ENCODE measurements around the gene PPARG. TPM values are rescaled to one million over a fixed set of nuclear protein-coding genes. Genes with fewer than 3 reads are reported as not detected.

Gene PPARG
- total and polyA plus RNA-seq, 2 of the 8 experiments (the other 6 are each of a cell fraction or from before 2014, with no cell fraction given) = 0.06 TPM; not detected in 1

- CTCF ChIA-PET (ENCODE audit: partially characterized antibody) = interaction anchor here (1.2 to 1.3 kb wide), 2 partner anchors 66 to 212 kb away, joined by 3 to 6 read pairs; no protein-coding TSS in a partner anchor
- Histone ChIP-seq H3K4ac (replicated peaks; ENCODE audit: insufficient read length, low read depth, low read length) (no peak overlapping the region), H3K4me2 (ENCODE audit: insufficient read depth in 1 of 2, low read depth in 2 of 2, low read length in 2 of 2) (no peak overlapping the region), H3K79me1 (ENCODE audit: low read depth, low read length) (no peaks in the 10 kb centered on the region), H2BK20ac (ENCODE audit: low read length) (no peak overlapping the region), H3K23me2 (ENCODE audit: low read depth, low read length) (no peaks in the 10 kb centered on the region), H2BK15ac (ENCODE audit: low read length) (no peak overlapping the region), H2BK12ac (ENCODE audit: low read depth, low read length) (no peak overlapping the region), H3K9ac (replicated peaks in 1 of 4; ENCODE audit: extremely low read depth in 1 of 4, low read depth in 3 of 4, low read length in 3 of 4) (no peak overlapping the region), H4K91ac (replicated peaks; ENCODE audit: insufficient read length, low read length) (no peak overlapping the region), H2BK5ac (ENCODE audit: low read depth, low read length) (no peak overlapping the region), H3K4me1 (replicated peaks in 1 of 4; ENCODE audit: control insufficient read depth in 3 of 4, insufficient read depth in 4 of 4, low read length in 3 of 4) (no peaks in the 10 kb centered on the region), H3K4me3 (ENCODE audit: extremely low read depth in 1 of 4, insufficient read depth in 2 of 4, low read depth in 3 of 4, low read length in 4 of 4) (no peak overlapping the region), H2AFZ (ENCODE audit: low read length) (no peak overlapping the region), H3K56ac (replicated peaks; ENCODE audit: insufficient read length, low read depth, low read length) (no peak overlapping the region), H4K5ac (ENCODE audit: insufficient read length, low read depth, low read length) (no peak overlapping the region), H3K36me3 (ENCODE audit: control insufficient read depth in 2 of 4, insufficient read depth in 4 of 4, low read length in 3 of 4) (no peaks in the 10 kb centered on the region), H2BK120ac (replicated peaks; ENCODE audit: low read depth, low read length) (no peak overlapping the region), H4K8ac (ENCODE audit: extremely low read depth, insufficient read depth, low read length) (no peak overlapping the region), H4K20me1 (replicated peaks in 1 of 2; ENCODE audit: control insufficient read depth in 1 of 2, insufficient read depth in 2 of 2, low read length in 2 of 2) (no peaks in the 10 kb centered on the region), H3K27ac (ENCODE audit: low read depth, low read length) (no peak overlapping the region), H2AK5ac (ENCODE audit: low read depth, low read length) (no peak overlapping the region), H3K18ac (ENCODE audit: extremely low read depth, low read length) (no peak overlapping the region), H3K79me2 (ENCODE audit: control insufficient read depth in 1 of 2, insufficient read depth in 2 of 2, low read length in 2 of 2) (no peaks in the 10 kb centered on the region), H3K23ac (ENCODE audit: insufficient read length) (no peak overlapping the region), H3K14ac (ENCODE audit: insufficient read length) (no peak overlapping the region), H3K9me3 (ENCODE audit: insufficient read depth in 2 of 2, low read depth in 1 of 2, low read length in 1 of 2) (no peaks in the 10 kb centered on the region), H3K27me3 (replicated peaks in 1 of 4; ENCODE audit: control insufficient read depth in 3 of 4, extremely low read depth in 1 of 4, insufficient read depth in 3 of 4, low read length in 3 of 4) (no peaks in the 10 kb centered on the region)
- TF ChIP-seq SIN3A (conservative IDR thresholded peaks at IDR 0.05 in 1 of 2, IDR thresholded peaks at IDR 0.05 in 1 of 2; ENCODE audit: low read depth in 1 of 2, low read length in 2 of 2) = no peak
- no peak for TF ChIP-seq SRF (IDR thresholded peaks at IDR 0.05; ENCODE audit: low read depth, low read length)
- TF ChIP-seq CHD1 (IDR thresholded peaks at IDR 0.05; ENCODE audit: low read depth, low read length) = no peak
- TF ChIP-seq JUN (IDR thresholded peaks at IDR 0.05; ENCODE audit: low read depth, low read length) = no peak
- TF ChIP-seq SUZ12 (IDR thresholded peaks at IDR 0.05; ENCODE audit: low read length) = no peak
- TF ChIP-seq CBX5 (IDR thresholded peaks at IDR 0.05; ENCODE audit: low read depth, low read length) = no peak
- no peak for TF ChIP-seq HDAC2 (IDR thresholded peaks at IDR 0.05; ENCODE audit: borderline replicate concordance in 1 of 2, low read depth in 2 of 2, low read length in 2 of 2)
- no peak for TF ChIP-seq FOSL1 (IDR thresholded peaks at IDR 0.05; ENCODE audit: insufficient read depth, low read depth, low read length)
- no peak for TF ChIP-seq BCL11A (IDR thresholded peaks at IDR 0.05; ENCODE audit: low read depth in 2 of 2, low read length in 2 of 2)
- TF ChIP-seq SP4 (IDR thresholded peaks at IDR 0.05; ENCODE audit: low read length) = no peak
- TF ChIP-seq RBBP5 (IDR thresholded peaks at IDR 0.05; ENCODE audit: borderline replicate concordance, low read depth, low read length) = no peak
- FAIRE-seq (no peak), DNase-seq (ENCODE audit: low read depth in 1 of 2, low spot score in 2 of 2) (no peak)
- POLR2A ChIA-PET (ENCODE audit: partially characterized antibody) = no interaction called here
- WGBS, 2 experiments (ENCODE audit: extremely low coverage in 1 of 2, insufficient coverage in 1 of 2, insufficient read length in 1 of 2, insufficient replicate concordance in 2 of 2, low coverage in 1 of 2, low lambda C conversion rate in 2 of 2, missing lambda C conversion rate in 1 of 2) = 90% methylated on average over 3 of the region's 3 CpGs; no CpG with 5 or more reads in 1 of the 2 experiments
These were observed 21.4 kb upstream of the PPARG start for GRCh38 chr3:12267376-12268030.
